MCF 10A (cell line): ENCODE measurements around the gene ACTR1A. TPM values are rescaled to one million over a fixed set of nuclear protein-coding genes. Genes with fewer than 3 reads are reported as not detected.

ENCODE experiments used
- BruUV-seq: library from RNA; stranded (reverse); fragments of 400-500 nt; replicated peaks from 2 replicates; lab custom pipeline; 2021; lab: Mats Ljungman, UMichigan
- CTCF ChIA-PET: fragments of 300-600 bp; sonication (Branson Sonifier 250); formaldehyde crosslinking; extraction: SDS; loops from one replicate; lab custom pipeline; 2021; ENCODE audit warnings: antibody characterized with exemption, inconsistent platforms; lab: Yijun Ruan, JAX
- POLR2A ChIA-PET: fragments of 300-600, 350-650 bp; sonication (Branson Sonifier 250); formaldehyde crosslinking; extraction: SDS; loops from one replicate; lab custom pipeline; 2020; ENCODE audit warnings: antibody characterized with exemption, inconsistent platforms; lab: Yijun Ruan, JAX
- DNase-seq: peaks from one replicate; pipeline ENCODE4 v3.0.0-alpha.2; 2018; ENCODE audit not compliant: unreplicated experiment
- H3K27ac Mint-ChIP-seq: one replicate; pipeline ENCODE4 v1.8.0; 2022; ENCODE audit warnings: mild to moderate bottlenecking, low read depth, mixed read lengths; ENCODE audit not compliant: unreplicated experiment
- H3K27me3 Mint-ChIP-seq: one replicate; pipeline ENCODE4 v1.8.0; 2022; ENCODE audit warnings: mixed read lengths; ENCODE audit not compliant: insufficient read depth, unreplicated experiment
- H3K36me3 Mint-ChIP-seq: one replicate; pipeline ENCODE4 v1.8.0; 2022; ENCODE audit warnings: mild to moderate bottlenecking, moderate library complexity, mixed read lengths; ENCODE audit not compliant: insufficient read depth, unreplicated experiment
- H3K4me1 Mint-ChIP-seq: one replicate; pipeline ENCODE4 v1.8.0; 2022; ENCODE audit warnings: mixed read lengths; ENCODE audit not compliant: insufficient read depth, unreplicated experiment
- H3K4me3 Mint-ChIP-seq: one replicate; pipeline ENCODE4 v1.8.0; 2022; ENCODE audit warnings: mild to moderate bottlenecking, moderate library complexity, mixed read lengths; ENCODE audit not compliant: unreplicated experiment
- H3K9me3 Mint-ChIP-seq: one replicate; pipeline ENCODE4 v1.8.0; 2022; ENCODE audit warnings: mixed read lengths; ENCODE audit not compliant: unreplicated experiment
- intact Hi-C: fragments of 100-400 bp; cut with micrococcal nuclease; formaldehyde crosslinking; loops from 2 replicates; pipeline ENCODE4 v1.14.1; 2022
- total RNA-seq: library from RNA; stranded (reverse); gene quantifications from 2 replicates; pipeline ENCODE4 v1.2.3, GENCODE V29; 2022
- TF ChIP-seq, protein P1 (sequence below): fragments of 200-600 bp; IDR thresholded peaks from one replicate; pipeline ENCODE4 v1.8.0; 2022; ENCODE audit warnings: antibody characterized with exemption, mild to moderate bottlenecking; ENCODE audit not compliant: unreplicated experiment

The ACTR1A gene
- total RNA-seq, 1 experiment from 2014 or later: 60.1 TPM

DNA sequence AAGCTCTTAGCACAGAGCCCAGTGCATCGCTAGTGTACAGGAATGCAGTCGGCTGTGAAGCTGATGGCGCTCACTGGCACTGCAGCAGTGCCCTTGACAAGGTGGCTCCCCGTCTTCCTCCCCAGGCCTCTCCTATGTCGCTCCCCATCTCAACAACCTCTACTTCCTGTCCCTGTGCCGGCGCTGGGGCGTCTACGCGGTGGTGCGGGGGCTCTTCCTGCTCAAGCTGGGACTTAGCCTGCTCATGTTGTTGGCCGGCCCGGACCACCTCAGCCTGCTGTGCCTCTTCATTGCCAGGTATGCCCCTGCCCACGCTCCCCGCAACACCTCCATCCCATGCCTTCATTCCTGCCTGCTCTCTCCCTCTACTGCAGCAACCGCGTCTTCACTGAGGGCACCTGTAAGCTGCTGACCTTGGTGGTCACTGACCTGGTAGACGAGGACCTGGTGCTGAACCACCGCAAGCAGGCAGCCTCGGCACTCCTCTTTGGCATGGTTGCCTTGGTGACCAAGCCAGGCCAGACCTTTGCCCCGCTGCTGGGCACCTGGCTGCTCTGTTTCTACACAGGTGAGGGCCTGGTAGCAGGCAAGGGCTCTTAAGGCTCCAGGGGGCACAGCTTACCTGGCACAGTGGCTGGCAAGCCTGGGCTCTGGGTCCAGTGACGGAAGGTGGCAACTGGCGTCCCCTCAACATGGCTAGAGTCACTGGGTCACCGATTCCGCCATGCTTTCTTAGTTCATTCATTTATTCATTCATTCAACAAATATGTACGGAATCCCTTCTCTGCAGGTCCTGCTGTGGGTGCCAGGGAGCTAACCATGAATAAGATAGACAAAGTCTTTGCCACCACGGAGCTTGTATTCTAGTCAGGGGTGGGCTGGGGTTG, 28.8 kb downstream of the ACTR1A start:
- intact Hi-C loops: no loop called here
- POLR2A ChIA-PET: interaction anchor here (0.9 to 1.8 kb wide), 2 partner anchors 23 to 68 kb away, joined by 3 to 5 read pairs; partner anchors contain the start of gene C10orf95
- H3K4me1 Mint-ChIP-seq: no peaks in the 10 kb centered on the region
- peaks cover 14% of the 10 kb centered on the region for H3K36me3 Mint-ChIP-seq
- TF ChIP-seq, protein P1, sequence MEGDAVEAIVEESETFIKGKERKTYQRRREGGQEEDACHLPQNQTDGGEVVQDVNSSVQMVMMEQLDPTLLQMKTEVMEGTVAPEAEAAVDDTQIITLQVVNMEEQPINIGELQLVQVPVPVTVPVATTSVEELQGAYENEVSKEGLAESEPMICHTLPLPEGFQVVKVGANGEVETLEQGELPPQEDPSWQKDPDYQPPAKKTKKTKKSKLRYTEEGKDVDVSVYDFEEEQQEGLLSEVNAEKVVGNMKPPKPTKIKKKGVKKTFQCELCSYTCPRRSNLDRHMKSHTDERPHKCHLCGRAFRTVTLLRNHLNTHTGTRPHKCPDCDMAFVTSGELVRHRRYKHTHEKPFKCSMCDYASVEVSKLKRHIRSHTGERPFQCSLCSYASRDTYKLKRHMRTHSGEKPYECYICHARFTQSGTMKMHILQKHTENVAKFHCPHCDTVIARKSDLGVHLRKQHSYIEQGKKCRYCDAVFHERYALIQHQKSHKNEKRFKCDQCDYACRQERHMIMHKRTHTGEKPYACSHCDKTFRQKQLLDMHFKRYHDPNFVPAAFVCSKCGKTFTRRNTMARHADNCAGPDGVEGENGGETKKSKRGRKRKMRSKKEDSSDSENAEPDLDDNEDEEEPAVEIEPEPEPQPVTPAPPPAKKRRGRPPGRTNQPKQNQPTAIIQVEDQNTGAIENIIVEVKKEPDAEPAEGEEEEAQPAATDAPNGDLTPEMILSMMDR: no peak
- no peak overlapping the region for H3K27ac Mint-ChIP-seq
- CTCF ChIA-PET: interaction anchor here (0.6 to 1.1 kb wide), 5 partner anchors 8 to 95 kb away, joined by 3 to 5 read pairs (median 3); no protein-coding TSS in a partner anchor
- H3K4me3 Mint-ChIP-seq: no peak overlapping the region
- DNase-seq: no peak
- BruUV-seq: no TSS peak
- H3K9me3 Mint-ChIP-seq: no peaks in the 10 kb centered on the region
- H3K27me3 Mint-ChIP-seq: no peaks in the 10 kb centered on the region

DNA sequence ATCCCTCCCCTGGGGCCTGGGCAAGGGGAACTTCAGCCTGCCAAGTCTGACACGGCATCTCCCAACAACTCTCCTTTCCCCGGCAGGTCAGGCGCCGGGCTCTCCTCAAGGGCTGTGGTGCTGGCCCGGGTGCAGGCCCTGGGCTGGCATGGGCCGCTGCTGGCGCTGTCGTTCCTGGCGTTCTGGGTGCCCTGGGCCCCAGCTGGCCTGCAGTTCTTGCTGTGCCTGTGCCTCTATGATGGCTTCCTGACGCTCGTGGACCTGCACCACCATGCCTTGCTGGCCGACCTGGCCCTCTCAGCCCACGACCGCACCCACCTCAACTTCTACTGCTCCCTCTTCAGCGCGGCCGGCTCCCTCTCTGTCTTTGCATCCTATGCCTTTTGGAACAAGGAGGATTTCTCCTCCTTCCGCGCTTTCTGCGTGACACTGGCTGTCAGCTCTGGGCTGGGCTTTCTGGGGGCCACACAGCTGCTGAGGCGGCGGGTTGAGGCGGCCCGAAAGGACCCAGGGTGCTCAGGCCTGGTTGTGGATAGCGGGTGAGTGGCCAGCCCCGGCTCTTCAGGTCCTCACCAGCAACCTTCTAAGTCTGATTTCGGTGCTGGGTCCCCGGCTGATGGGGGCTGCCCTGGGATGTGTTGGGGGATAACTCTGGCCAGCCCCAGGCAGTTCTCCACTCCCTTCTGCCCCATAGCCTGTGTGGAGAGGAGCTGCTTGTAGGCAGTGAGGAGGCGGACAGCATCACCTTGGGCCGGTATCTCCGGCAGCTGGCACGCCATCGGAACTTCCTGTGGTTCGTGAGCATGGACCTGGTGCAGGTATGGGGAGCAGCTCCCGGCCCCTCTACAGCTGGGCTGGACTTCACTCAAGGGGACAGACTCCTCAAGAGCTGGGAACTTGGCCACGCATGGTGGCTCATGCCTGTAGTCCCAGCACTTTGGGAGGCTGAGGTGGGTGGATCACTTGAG, 31.6 kb downstream of the ACTR1A start:
- POLR2A ChIA-PET: interaction anchor here (1.5 kb wide), 2 partner anchors 9 to 20 kb away, joined by 3 to 9 read pairs; partner anchors contain the start of gene C10orf95
- no peaks in the 10 kb centered on the region for H3K27me3 Mint-ChIP-seq
- intact Hi-C loops: no loop called here
- no peaks in the 10 kb centered on the region for H3K4me1 Mint-ChIP-seq
- H3K36me3 Mint-ChIP-seq: peaks cover 9% of the 10 kb centered on the region
- H3K9me3 Mint-ChIP-seq: no peaks in the 10 kb centered on the region
- no TSS peak for BruUV-seq
- DNase-seq: no peak
- H3K27ac Mint-ChIP-seq: no peak overlapping the region
- H3K4me3 Mint-ChIP-seq: no peak overlapping the region
- TF ChIP-seq, protein P1: no peak
- CTCF ChIA-PET: interaction anchor here (0.6 to 1.5 kb wide), 4 partner anchors 9 to 882 kb away, joined by 3 to 4 read pairs (median 3); partner anchors contain the start of gene C10orf95

DNA sequence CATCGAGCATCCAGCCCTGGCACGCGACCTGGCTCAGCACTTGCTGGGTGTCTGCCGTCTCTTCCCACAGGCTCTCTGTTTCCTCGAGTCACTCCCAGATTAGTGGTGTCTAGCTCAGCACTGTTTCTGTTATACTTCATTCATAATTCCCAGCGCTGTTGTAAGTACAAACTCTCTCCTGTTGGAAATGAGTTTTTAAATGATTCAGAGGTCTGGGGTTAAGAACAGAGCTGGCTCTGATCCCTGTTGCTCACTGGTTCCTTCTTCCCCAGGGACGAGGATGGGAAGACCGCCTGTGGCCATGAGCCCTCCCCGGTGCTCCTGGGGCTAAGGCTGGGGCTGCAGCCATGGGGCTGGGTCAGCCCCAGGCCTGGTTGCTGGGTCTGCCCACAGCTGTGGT, 33.8 kb downstream of the ACTR1A start:
- intact Hi-C loops: no loop called here
- CTCF ChIA-PET: interaction anchor here (0.6 to 3.0 kb wide), 4 partner anchors 10 to 261 kb away, joined by 3 to 28 read pairs (median 4); no protein-coding TSS in a partner anchor
- BruUV-seq: no TSS peak

More for the DNA sequence above, 33.8 kb downstream of the ACTR1A start:
- no peak overlapping the region for H3K4me3 Mint-ChIP-seq
- no peak overlapping the region for H3K27ac Mint-ChIP-seq
- POLR2A ChIA-PET: no interaction called here
- no peaks in the 10 kb centered on the region for H3K27me3 Mint-ChIP-seq
- H3K9me3 Mint-ChIP-seq: no peaks in the 10 kb centered on the region
- H3K4me1 Mint-ChIP-seq: no peaks in the 10 kb centered on the region
- peaks cover 9% of the 10 kb centered on the region for H3K36me3 Mint-ChIP-seq
- no peak for DNase-seq
- TF ChIP-seq, protein P1: no peak
